ENCODE measurements around the gene PSMA6.

- TF ChIP-seq EZH2 (IDR thresholded peaks at IDR 0.05) (no peak), CTCF (IDR thresholded peaks at IDR 0.05) (no peak), EZH2phosphoT487 (IDR thresholded peaks at IDR 0.05) (no peak)
These were observed 23.2 kb upstream of the PSMA6 start for GRCh38 chr14:35268946-35269345.

Measured in neural progenitor cell (in vitro differentiated cells).